ENCODE results near the gene SBF2.

The SBF2 gene

GRCh38 chr11:9895006-9895405, 399.0 kb downstream of the SBF2 start:
- DNase-seq (ENCODE audit: low spot score): no peak

- DNase-seq (ENCODE audit: low spot score): no peak
These were observed 400.5 kb downstream of the SBF2 start for GRCh38 chr11:9893474-9893873.

- no peak for DNase-seq (ENCODE audit: low spot score)
These were observed 405.1 kb downstream of the SBF2 start for GRCh38 chr11:9888938-9889337.

- DNase-seq (ENCODE audit: low spot score): no peak
These were observed 406.5 kb downstream of the SBF2 start for GRCh38 chr11:9887472-9887871.

- no peak for DNase-seq (ENCODE audit: low spot score)
These were observed 407.4 kb downstream of the SBF2 start for GRCh38 chr11:9886595-9886994.

GRCh38 chr11:9884601-9885000, 409.4 kb downstream of the SBF2 start:
- DNase-seq (ENCODE audit: low spot score): no peak

GRCh38 chr11:9880657-9881056, 413.4 kb downstream of the SBF2 start:
- DNase-seq (ENCODE audit: low spot score): no peak

- DNase-seq (ENCODE audit: low spot score): no peak
These were observed 415.1 kb downstream of the SBF2 start for GRCh38 chr11:9878936-9879335.

GRCh38 chr11:9876331-9876730, 417.7 kb downstream of the SBF2 start:
- no peak for DNase-seq (ENCODE audit: low spot score)

- no peak for DNase-seq (ENCODE audit: low spot score)
These were observed 418.2 kb downstream of the SBF2 start for GRCh38 chr11:9875862-9876261.

- DNase-seq (ENCODE audit: low spot score): no peak
These were observed 418.6 kb downstream of the SBF2 start for GRCh38 chr11:9875399-9875798.

- no peak for DNase-seq (ENCODE audit: low spot score)
These were observed 419.6 kb downstream of the SBF2 start for GRCh38 chr11:9874466-9874865.

- DNase-seq (ENCODE audit: low spot score): no peak
These were observed 425.4 kb downstream of the SBF2 start for GRCh38 chr11:9868641-9869040.

GRCh38 chr11:9862981-9863380, 431.0 kb downstream of the SBF2 start:
- DNase-seq (ENCODE audit: low spot score): no peak

GRCh38 chr11:9861860-9862725, 431.9 kb downstream of the SBF2 start:
- peak; percentile 49 for DNase-seq (ENCODE audit: low spot score)

GRCh38 chr11:9859554-9860305, 434.3 kb downstream of the SBF2 start:
- no peak for DNase-seq (ENCODE audit: low spot score)

GRCh38 chr11:9858822-9859221, 435.2 kb downstream of the SBF2 start:
- no peak for DNase-seq (ENCODE audit: low spot score)

- no peak for DNase-seq (ENCODE audit: low spot score)
These were observed 435.8 kb downstream of the SBF2 start for GRCh38 chr11:9858218-9858617.

GRCh38 chr11:9855579-9856287, 438.3 kb downstream of the SBF2 start:
- DNase-seq (ENCODE audit: low spot score): peak; percentile 29

GRCh38 chr11:9853929-9854552, 440.0 kb downstream of the SBF2 start:
- DNase-seq (ENCODE audit: low spot score): no peak

- DNase-seq (ENCODE audit: low spot score): no peak
These were observed 441.6 kb downstream of the SBF2 start for GRCh38 chr11:9852465-9852864.

GRCh38 chr11:9851366-9851765, 442.7 kb downstream of the SBF2 start:
- DNase-seq (ENCODE audit: low spot score): no peak
